Activated CD4-positive, alpha-beta memory T cell treated with anti-CD3 and anti-CD28 coated beads, Interleukin-2, amount 10 ng/mL, durations not matched to agents 7 days and 5 days (primary cell): ENCODE results near the gene ZFX. TPM values are rescaled to one million over a fixed set of nuclear protein-coding genes. Genes with fewer than 3 reads are reported as not detected.

ENCODE experiments used
- CTCF ChIA-PET: fragments of 350-600 bp; sonication (Branson Sonifier 250); formaldehyde crosslinking; loops from one replicate; lab custom pipeline; 2021; ENCODE audit warnings: antibody characterized with exemption, inconsistent platforms; lab: Charles Lee
- POLR2A ChIA-PET: fragments of 350-600 bp; sonication (Branson Sonifier 250); formaldehyde crosslinking; loops from one replicate; lab custom pipeline; 2021; ENCODE audit warnings: antibody characterized with exemption; lab: Charles Lee
- DNase-seq: peaks from one replicate; pipeline ENCODE4 v3.0.0-alpha.2; 2020
- H3K27ac Mint-ChIP-seq: one replicate; pipeline ENCODE4 v1.8.0; 2021; ENCODE audit warnings: mild to moderate bottlenecking, mixed read lengths
- H3K27me3 Mint-ChIP-seq: one replicate; pipeline ENCODE4 v1.8.0; 2021; ENCODE audit warnings: mixed read lengths
- H3K36me3 Mint-ChIP-seq: one replicate; pipeline ENCODE4 v1.8.0; 2021; ENCODE audit warnings: low read depth, mixed read lengths
- H3K4me1 Mint-ChIP-seq: one replicate; pipeline ENCODE4 v1.8.0; 2021; ENCODE audit warnings: mixed read lengths
- H3K4me3 Mint-ChIP-seq: one replicate; pipeline ENCODE4 v1.8.0; 2021; ENCODE audit warnings: mild to moderate bottlenecking, mixed read lengths
- H3K9me3 Mint-ChIP-seq: one replicate; pipeline ENCODE4 v1.8.0; 2021; ENCODE audit warnings: mixed read lengths
- total RNA-seq, 2 experiments: library from RNA; stranded (reverse); gene quantifications; one replicate each; pipeline ENCODE4 v1.2.3, GENCODE V29; 2021

Gene ZFX
- total RNA-seq, 2 experiments from 2014 or later, result 40.8 to 43.3 TPM

DNA sequence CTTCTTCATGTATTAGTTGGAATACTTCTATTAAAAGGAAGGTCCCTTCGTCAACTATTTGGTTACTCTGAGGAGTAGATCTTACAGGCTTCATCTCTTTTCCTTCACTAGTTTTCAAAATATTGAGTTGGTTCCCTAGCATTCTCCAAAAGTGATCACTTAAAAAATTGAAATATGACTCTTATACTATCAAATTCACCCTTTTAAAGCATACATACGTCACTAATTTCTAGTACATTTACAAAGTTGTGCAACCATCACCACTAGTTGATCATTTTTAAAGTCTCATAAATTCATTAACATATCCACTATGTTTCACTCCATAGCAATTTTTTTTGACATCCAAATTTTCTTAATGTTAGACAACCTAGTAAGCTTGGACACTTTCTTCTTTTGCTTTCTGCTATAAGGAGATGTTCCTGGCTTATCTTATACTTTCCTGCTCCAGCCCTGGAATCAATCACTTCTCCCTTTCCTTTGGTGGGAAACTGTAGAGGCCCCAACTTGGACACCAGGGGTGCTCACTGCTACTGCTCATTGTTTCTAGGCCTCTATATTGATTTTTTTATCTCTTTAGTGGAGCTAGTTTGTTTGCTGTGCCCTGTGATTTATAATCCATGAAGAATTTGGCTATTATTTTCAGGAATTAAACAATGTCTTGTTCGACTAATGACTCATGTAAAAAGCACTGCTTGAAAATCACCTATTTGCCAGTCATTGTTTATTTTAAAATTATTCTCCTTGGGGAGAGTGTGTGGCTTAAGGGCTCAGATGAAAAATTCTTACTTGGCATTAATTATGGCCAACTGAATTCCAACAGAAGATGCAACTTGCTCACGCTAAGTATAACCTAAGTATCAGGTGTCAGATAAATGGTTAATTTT lies 4.0 kb upstream of the ZFX start:
- Mint-ChIP-seq H3K36me3 (peaks cover 1% of the 10 kb centered on the region), H3K4me1 (peaks cover 31% of the 10 kb centered on the region), H3K9me3 (no peaks in the 10 kb centered on the region), H3K4me3 (no peak overlapping the region), H3K27me3 (no peaks in the 10 kb centered on the region), H3K27ac (no peak overlapping the region)
- ChIA-PET CTCF (interaction anchor here (1.2 kb wide), 1 partner anchor 92 kb away, joined by 3 read pairs; no protein-coding TSS in a partner anchor), POLR2A (interaction anchor here (0.6 to 0.7 kb wide), 2 partner anchors 120 to 352 kb away, joined by 3 read pairs; no protein-coding TSS in a partner anchor)
- DNase-seq, result no peak

- Mint-ChIP-seq H3K27ac (peak overlapping the region; percentile 92), H3K9me3 (no peaks in the 10 kb centered on the region)
These were observed 3.1 kb upstream of the ZFX start for GRCh38 chrX:24146283-24146949.

GRCh38 chrX:24147165-24147564 lies 2.4 kb upstream of the ZFX start:
- H3K4me3 Mint-ChIP-seq, result peak overlapping the region; percentile 32
- DNase-seq, result no peak

More at GRCh38 chrX:24146283-24146949, 3.1 kb upstream of the ZFX start:
- peak overlapping the region; percentile 32 for H3K4me3 Mint-ChIP-seq
- no peaks in the 10 kb centered on the region for H3K27me3 Mint-ChIP-seq
- CTCF ChIA-PET, result no interaction called here
- H3K36me3 Mint-ChIP-seq, result peaks cover 10% of the 10 kb centered on the region
- no peak for DNase-seq
- H3K4me1 Mint-ChIP-seq, result peaks cover 36% of the 10 kb centered on the region
- POLR2A ChIA-PET, result interaction anchor here (0.6 to 0.7 kb wide), 2 partner anchors 121 to 352 kb away, joined by 3 read pairs; no protein-coding TSS in a partner anchor

DNA sequence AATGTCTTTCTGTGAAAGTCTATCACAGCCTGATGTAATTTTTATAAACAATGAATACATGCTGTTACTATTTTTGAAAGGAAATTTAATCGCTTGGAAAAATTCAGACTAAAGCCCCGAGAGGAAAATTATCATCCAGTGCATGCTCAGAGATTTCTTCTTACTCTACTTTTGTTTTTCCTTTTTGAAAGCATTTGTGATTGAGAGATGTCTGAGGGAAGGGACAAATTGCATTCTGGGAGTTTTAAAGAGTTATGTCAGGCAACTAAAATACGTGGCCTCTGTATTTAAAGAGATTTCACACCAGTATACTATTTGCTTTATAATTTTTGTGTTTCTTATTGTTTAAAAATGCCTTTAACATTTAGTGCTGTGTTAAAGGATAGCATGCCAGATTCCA lies 1.4 kb upstream of the ZFX start:
- no peaks in the 10 kb centered on the region for H3K27me3 Mint-ChIP-seq
- H3K27ac Mint-ChIP-seq, result peak overlapping the region; percentile 92
- no peak for DNase-seq
- no peaks in the 10 kb centered on the region for H3K9me3 Mint-ChIP-seq
- peaks cover 23% of the 10 kb centered on the region for H3K36me3 Mint-ChIP-seq
- H3K4me1 Mint-ChIP-seq, result peaks cover 51% of the 10 kb centered on the region
- POLR2A ChIA-PET, result interaction anchor here (0.7 to 1.6 kb wide), 2 partner anchors 93 to 94 kb away, joined by 3 to 4 read pairs; partner anchors contain the start of gene EIF2S3
- CTCF ChIA-PET, result no interaction called here
- H3K4me3 Mint-ChIP-seq, result peak overlapping the region; percentile 72

More at GRCh38 chrX:24147165-24147564, 2.4 kb upstream of the ZFX start:
- peaks cover 42% of the 10 kb centered on the region for H3K4me1 Mint-ChIP-seq
- H3K36me3 Mint-ChIP-seq, result peaks cover 15% of the 10 kb centered on the region
- no peaks in the 10 kb centered on the region for H3K9me3 Mint-ChIP-seq
- ChIA-PET POLR2A (no interaction called here), CTCF (no interaction called here)
- H3K27me3 Mint-ChIP-seq, result no peaks in the 10 kb centered on the region
- peak overlapping the region; percentile 92 for H3K27ac Mint-ChIP-seq

DNA sequence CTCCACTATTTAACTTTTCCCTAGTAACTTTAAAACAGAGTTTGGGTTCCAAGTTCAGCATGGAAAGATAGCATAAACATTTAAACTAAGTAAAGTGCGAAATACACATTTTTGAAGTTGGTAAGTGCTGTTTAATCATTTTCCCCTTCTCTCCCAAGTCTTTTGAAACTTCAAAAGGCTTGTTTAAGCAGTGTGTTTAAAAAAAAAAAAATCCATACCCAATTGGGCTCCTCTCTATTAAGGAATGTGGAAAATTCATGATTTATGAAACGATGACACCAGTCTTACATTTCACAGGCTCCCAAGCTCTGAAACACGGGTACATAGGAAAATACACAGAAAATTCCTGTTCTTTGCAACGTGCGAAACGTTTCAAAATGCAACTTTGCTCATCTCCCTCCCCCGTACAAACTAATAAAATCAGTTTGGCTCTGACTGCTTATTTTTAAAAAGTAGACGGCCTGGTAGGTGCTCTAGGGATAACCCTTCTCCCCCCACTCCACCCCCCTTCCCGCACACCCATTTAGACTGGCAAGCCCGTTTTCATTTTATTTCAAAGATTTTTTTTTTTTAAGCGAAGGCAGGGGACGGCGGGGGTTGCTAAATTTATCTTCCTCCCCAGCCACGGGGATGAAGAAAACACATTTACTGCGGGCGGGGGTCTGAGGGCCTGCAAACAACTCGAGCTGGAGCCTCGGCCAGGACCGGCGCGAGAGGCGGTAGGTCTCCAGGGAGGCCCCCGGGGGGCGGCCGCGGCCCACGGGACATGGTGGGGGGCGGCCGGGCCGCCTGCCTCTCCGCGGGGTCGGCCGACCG lies 786 bp upstream of the ZFX start:
- DNase-seq, result no peak
- H3K9me3 Mint-ChIP-seq, result no peaks in the 10 kb centered on the region
- H3K4me1 Mint-ChIP-seq, result peaks cover 58% of the 10 kb centered on the region
- no peaks in the 10 kb centered on the region for H3K27me3 Mint-ChIP-seq
- CTCF ChIA-PET, result interaction anchor here (0.5 kb wide), 1 partner anchor 215 kb away, joined by 3 read pairs; no protein-coding TSS in a partner anchor
- peak overlapping the region; percentile 72 for H3K4me3 Mint-ChIP-seq
- peaks cover 28% of the 10 kb centered on the region for H3K36me3 Mint-ChIP-seq
- H3K27ac Mint-ChIP-seq, result peak overlapping the region; percentile 92
- POLR2A ChIA-PET, result interaction anchor here (0.7 to 1.6 kb wide), 4 partner anchors 93 to 365 kb away, joined by 3 to 5 read pairs (median 4); partner anchors contain the start of genes EIF2S3 and SAT1

- ChIA-PET CTCF (no interaction called here), POLR2A (interaction anchor here (1.0 to 1.4 kb wide), 3 partner anchors 96 to 367 kb away, joined by 3 to 5 read pairs (median 3); partner anchors contain the start of gene SAT1)
- no peaks in the 10 kb centered on the region for H3K9me3 Mint-ChIP-seq
- peak; percentile 84 for DNase-seq
- H3K4me1 Mint-ChIP-seq, result peaks cover 60% of the 10 kb centered on the region
- H3K27ac Mint-ChIP-seq, result peak overlapping the region; percentile 92
- H3K27me3 Mint-ChIP-seq, result no peaks in the 10 kb centered on the region
- peaks cover 32% of the 10 kb centered on the region for H3K36me3 Mint-ChIP-seq
- peak overlapping the region; percentile 84 for H3K4me3 Mint-ChIP-seq
These were observed 692 bp downstream of the ZFX start for GRCh38 chrX:24150051-24150790.

DNA sequence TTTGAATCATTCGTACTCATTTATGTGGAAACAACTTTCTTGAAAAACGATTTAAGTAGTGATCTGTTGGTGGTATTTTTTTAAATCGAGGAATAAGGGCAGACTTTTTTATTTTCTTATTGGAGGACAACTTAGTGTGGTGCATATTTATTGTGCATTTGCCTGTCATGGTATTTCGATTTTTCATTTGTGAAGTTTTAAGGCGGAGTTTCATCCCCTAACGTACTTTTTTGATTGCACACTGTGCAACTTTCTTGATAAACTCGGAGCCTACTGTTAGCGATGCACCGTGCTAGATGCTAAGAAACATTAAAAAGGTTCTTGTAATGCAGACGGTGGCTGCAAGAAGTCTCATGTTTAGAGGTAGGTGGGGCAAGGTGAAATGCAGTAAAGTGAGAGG lies 1.4 kb downstream of the ZFX start:
- Mint-ChIP-seq H3K4me1 (peaks cover 58% of the 10 kb centered on the region), H3K27me3 (no peaks in the 10 kb centered on the region), H3K4me3 (peak overlapping the region; percentile 84), H3K27ac (peak overlapping the region; percentile 92), H3K9me3 (no peaks in the 10 kb centered on the region), H3K36me3 (peaks cover 35% of the 10 kb centered on the region)
- ChIA-PET POLR2A (interaction anchor here (0.8 to 1.1 kb wide), 4 partner anchors 13 to 96 kb away, joined by 3 to 4 read pairs (median 3); partner anchors contain the start of gene EIF2S3), CTCF (no interaction called here)
- no peak for DNase-seq

DNA sequence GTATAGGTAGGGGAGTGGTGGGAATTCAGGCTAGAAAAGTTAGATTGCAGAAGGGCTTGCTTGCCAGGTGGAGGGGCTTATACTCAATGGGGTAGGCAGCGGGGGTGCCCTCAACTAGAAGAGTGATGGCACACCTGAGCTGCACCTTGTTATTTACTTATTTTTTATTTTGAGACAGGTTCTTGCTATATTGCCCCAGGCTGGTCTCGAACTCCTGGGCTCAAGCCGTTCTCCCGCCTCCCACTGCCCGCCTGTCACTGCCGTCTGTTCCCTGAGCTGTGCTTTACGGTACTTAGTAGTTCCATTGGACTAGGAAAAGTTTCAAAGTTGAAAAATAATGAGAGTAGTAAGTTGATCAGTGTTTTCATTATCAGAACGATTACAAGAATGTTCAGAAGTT lies 2.0 kb downstream of the ZFX start:
- no peaks in the 10 kb centered on the region for H3K9me3 Mint-ChIP-seq
- H3K36me3 Mint-ChIP-seq, result peaks cover 40% of the 10 kb centered on the region
- peak overlapping the region; percentile 84 for H3K4me3 Mint-ChIP-seq
- H3K4me1 Mint-ChIP-seq, result peaks cover 61% of the 10 kb centered on the region
- peak overlapping the region; percentile 92 for H3K27ac Mint-ChIP-seq
- ChIA-PET CTCF (no interaction called here), POLR2A (interaction anchor here (0.7 to 1.1 kb wide), 5 partner anchors 12 to 96 kb away, joined by 3 to 4 read pairs (median 3); partner anchors contain the start of gene EIF2S3)
- DNase-seq, result no peak
- H3K27me3 Mint-ChIP-seq, result no peaks in the 10 kb centered on the region

DNA sequence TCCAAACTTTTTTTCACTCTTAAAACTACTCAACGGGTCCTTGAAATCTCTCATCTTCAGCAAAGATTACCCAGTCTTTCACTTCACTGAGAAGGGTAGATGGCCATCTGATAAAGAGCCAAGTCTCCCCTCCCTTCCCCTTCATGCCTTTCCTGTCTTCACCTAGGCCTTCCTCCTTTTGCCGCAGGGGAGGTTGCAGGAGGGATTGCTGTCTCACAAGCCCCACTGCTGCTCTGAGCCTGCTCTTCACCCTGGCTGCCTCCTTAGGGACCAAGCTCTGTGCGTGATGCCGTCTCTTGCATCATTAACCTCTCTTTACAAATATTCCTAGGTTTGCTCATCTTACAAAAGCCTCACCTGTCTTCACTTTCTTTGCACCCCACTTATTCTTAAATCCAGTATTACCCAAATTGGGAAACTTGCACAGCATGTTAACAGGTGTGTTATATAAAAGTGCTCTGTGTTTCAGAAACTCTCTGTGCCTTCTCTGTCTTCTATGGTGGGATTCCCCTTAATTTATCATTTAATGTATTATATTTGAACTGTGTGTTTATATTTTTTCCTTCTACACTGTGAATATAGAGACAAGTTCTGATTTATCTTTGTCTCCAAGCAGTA lies 3.8 kb downstream of the ZFX start:
- POLR2A ChIA-PET, result no interaction called here

GRCh38 chrX:24153796-24154189 lies 4.3 kb downstream of the ZFX start:
- Mint-ChIP-seq H3K9me3 (no peaks in the 10 kb centered on the region), H3K27ac (no peak overlapping the region), H3K36me3 (peaks cover 50% of the 10 kb centered on the region), H3K27me3 (no peaks in the 10 kb centered on the region), H3K4me1 (peaks cover 50% of the 10 kb centered on the region), H3K4me3 (no peak overlapping the region)
- DNase-seq, result no peak
- ChIA-PET CTCF (no interaction called here), POLR2A (no interaction called here)

More for the DNA sequence above, 3.8 kb downstream of the ZFX start:
- H3K27ac Mint-ChIP-seq, result peak overlapping the region; percentile 83
- H3K36me3 Mint-ChIP-seq, result peaks cover 49% of the 10 kb centered on the region
- peak overlapping the region; percentile 66 for H3K4me3 Mint-ChIP-seq
- H3K9me3 Mint-ChIP-seq, result no peaks in the 10 kb centered on the region
- no peak for DNase-seq
- CTCF ChIA-PET, result no interaction called here
- H3K4me1 Mint-ChIP-seq, result peaks cover 53% of the 10 kb centered on the region
- no peaks in the 10 kb centered on the region for H3K27me3 Mint-ChIP-seq

GRCh38 chrX:24154490-24155034 lies 5.0 kb downstream of the ZFX start:
- no peak overlapping the region for H3K27ac Mint-ChIP-seq

More at GRCh38 chrX:24154490-24155034, 5.0 kb downstream of the ZFX start:
- no peak for DNase-seq
- no peaks in the 10 kb centered on the region for H3K9me3 Mint-ChIP-seq
- H3K36me3 Mint-ChIP-seq, result peaks cover 50% of the 10 kb centered on the region
- CTCF ChIA-PET, result no interaction called here
- H3K27me3 Mint-ChIP-seq, result no peaks in the 10 kb centered on the region
- H3K4me3 Mint-ChIP-seq, result no peak overlapping the region
- POLR2A ChIA-PET, result no interaction called here
- peaks cover 55% of the 10 kb centered on the region for H3K4me1 Mint-ChIP-seq
